DND-41 (cell line): Measurements from ENCODE around the gene PCGF3.

Source experiments
- CTCF ChIP-seq: IDR thresholded peaks from 2 replicates; pipeline ENCODE4 v1.5.1; 2012; ENCODE audit warnings: borderline replicate concordance, low read length, moderate library complexity, mild to moderate bottlenecking; ENCODE audit not compliant: poor library complexity, severe bottlenecking; ENCODE audit errors: extremely low read depth
- EZH2 ChIP-seq: IDR thresholded peaks from 3 replicates; pipeline ENCODE4 v1.6.1; 2012; ENCODE audit warnings: borderline replicate concordance, low read depth, mild to moderate bottlenecking, moderate library complexity, low read length, inconsistent platforms; ENCODE audit not compliant: severe bottlenecking

- no peak for TF ChIP-seq CTCF
- no peak for TF ChIP-seq EZH2
Observed at GRCh38 chr4:704198-704891, 1.3 kb upstream of the PCGF3 start.
